Measurements from ENCODE around the gene EEF2K. TPM values are rescaled to one million over a fixed set of nuclear protein-coding genes. Genes with fewer than 3 reads are reported as not detected.

The EEF2K gene
- total RNA-seq, 4 donors from 2014 or later, result 14.7 to 59.9 (median 26.4) TPM

DNA sequence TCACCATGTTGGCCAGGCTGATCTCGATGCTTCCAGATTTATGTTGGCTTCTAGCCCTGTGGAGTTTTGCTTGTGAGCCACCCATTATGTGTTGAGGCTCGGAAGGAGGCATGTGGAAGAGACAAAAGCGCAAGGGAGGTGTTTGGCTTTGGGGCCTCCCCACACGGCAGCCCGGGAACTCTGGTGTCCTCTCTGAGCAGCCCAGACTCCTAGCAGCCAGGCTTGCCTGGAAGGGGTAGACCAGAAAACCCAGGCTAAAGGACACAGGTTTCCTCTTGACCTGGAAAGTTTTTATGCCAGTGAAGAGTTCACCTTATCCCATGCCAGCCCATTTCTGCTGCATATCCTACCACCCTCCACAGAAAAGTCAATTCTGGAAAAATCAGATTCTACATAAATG is 22.7 kb upstream of the EEF2K start:
- no peak for ATAC-seq (ENCODE audit: low FRiP score)
- no peak for DNase-seq (ENCODE audit: low spot score)
- TF ChIP-seq, protein P1, sequence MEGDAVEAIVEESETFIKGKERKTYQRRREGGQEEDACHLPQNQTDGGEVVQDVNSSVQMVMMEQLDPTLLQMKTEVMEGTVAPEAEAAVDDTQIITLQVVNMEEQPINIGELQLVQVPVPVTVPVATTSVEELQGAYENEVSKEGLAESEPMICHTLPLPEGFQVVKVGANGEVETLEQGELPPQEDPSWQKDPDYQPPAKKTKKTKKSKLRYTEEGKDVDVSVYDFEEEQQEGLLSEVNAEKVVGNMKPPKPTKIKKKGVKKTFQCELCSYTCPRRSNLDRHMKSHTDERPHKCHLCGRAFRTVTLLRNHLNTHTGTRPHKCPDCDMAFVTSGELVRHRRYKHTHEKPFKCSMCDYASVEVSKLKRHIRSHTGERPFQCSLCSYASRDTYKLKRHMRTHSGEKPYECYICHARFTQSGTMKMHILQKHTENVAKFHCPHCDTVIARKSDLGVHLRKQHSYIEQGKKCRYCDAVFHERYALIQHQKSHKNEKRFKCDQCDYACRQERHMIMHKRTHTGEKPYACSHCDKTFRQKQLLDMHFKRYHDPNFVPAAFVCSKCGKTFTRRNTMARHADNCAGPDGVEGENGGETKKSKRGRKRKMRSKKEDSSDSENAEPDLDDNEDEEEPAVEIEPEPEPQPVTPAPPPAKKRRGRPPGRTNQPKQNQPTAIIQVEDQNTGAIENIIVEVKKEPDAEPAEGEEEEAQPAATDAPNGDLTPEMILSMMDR (IDR thresholded peaks at IDR 0.05), result no peak

DNA sequence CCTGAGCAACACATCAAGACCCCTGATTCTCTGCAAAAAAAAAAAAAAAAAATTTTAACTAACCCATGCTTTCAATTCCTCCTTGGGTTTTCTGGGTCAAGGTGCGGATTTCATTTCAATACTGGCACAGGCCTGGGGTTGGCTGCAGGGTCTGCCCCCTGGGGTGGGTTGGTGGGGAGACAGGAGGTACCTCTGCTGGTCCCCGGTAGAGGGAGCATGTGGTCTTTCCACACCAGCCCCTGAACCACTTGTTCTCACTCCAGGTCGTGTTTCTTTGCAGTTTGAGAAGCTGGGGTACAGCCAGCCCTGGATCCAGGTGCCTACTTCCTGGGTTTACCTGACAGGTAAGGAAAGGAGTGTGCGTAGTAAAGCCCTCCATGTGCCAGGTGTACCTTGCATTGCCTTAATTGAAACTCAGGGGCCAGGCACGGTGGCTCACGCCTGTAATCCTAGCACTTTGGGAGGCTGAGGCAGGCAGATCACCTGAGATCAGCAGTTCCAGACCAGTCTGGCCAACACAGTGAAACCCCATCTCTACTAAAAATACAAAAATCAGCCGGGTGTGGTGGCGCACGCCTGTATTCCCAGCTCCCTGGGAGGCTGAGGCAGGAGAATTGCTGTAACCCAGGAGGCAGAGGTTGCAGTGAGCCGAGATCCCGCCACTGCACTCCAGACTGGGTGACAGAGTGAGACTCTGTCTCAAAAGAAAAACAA is 22.0 kb upstream of the EEF2K start:
- ATAC-seq (ENCODE audit: low FRiP score) (no peak), DNase-seq (ENCODE audit: low spot score) (no peak)
- TF ChIP-seq, protein P1 (IDR thresholded peaks at IDR 0.05), result no peak

DNA sequence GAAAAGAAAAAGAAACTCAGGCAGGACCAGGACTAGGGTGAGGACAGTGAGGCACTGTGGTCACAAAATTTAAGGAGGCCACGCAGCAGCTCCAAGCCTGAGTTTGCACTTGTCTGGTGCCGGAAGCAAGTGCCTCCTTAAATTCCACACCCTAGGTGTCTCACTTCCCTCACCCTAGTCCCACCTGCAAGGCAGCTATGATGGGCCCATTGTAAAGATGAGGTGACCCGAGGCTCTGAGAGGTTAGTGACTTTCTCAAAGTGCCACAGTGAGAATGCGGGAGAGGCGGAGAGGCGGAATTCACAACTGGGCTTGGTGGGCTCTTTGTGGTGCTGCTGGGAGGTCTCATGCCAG is 21.5 kb upstream of the EEF2K start:
- DNase-seq (ENCODE audit: low spot score) (no peak), ATAC-seq (ENCODE audit: low FRiP score) (no peak)
- TF ChIP-seq, protein P1 (IDR thresholded peaks at IDR 0.05), result no peak

DNA sequence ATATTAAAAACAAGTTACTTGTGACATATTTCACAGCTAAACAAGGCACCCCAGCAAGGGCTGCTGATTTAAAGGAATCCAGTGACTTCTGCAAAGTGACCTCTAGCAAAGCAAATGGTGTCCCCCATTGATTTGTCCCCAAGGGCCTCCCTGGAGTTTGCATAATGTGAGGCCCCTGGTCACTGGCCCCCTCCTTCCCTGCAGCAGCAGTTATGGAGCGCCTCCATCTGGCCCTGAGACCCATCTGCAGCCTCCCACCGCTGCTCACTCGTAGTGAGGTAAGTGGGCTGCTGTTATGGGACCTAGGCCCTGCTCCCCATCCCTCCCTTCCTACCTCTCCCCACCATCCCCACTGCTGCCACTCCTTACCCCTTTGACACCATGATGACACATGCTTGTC is 19.6 kb upstream of the EEF2K start:
- ATAC-seq (ENCODE audit: low FRiP score) (no peak), DNase-seq (ENCODE audit: low spot score) (no peak)
- TF ChIP-seq, protein P1 (IDR thresholded peaks at IDR 0.05), result no peak

DNA sequence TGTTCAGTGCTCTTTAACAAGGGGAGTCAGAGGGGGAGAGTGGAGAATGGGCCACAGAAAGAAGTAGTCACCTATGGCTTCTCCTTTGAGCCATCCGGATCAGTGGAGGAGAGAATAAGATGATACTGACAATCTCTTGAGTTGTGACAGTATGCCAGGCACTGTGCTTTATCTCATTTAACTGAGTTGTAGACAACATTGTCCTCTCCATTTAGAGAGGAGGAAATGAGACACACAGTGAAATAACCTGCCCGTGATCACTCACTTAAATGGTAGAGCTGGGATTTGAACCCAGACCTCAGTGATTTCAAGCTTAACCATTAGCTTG is 17.8 kb upstream of the EEF2K start:
- DNase-seq (ENCODE audit: low spot score), result no peak
- ATAC-seq (ENCODE audit: low FRiP score), result no peak
- TF ChIP-seq, protein P1 (IDR thresholded peaks at IDR 0.05), result no peak

DNA sequence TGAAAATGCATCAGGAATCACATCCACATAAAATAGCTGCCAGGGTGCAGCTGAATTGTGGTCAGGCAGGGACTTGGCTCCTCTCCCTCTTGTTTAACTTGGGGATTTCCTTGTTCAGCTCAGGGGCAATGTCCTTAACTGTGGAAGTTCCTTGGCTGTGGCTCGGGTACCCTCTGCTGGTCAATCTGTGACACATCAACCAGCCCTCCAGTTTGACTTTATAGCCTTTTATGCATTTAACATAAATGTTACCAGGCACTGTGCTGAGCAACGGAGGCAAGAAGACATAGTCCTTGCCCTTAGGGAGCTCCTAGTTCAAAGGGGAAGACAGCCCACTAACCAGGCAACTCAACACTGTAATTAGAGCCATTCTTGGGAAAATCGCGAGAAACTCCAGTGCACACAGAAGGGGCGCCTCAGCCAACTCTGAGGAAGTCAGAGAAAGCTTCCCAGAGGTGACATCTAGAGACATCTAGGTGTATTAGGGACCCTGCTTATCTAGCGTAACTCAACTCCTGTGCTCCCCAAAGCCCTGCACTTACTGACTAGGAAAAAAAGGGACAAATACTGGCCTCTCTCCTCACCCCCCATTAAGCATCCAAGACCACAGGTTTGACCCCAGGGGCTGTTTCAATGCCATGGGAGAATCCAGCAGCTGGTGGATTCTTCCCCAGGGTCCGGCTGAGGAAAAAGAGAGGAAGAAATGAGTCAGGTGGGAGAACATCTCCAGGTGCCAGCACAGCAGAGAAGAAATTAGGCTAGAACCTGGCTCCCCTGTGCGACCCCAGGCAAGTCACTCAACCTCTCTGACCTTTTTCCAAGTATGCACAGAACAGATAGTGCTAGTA is 17.3 kb upstream of the EEF2K start:
- DNase-seq (ENCODE audit: low spot score), result no peak
- no peak for ATAC-seq (ENCODE audit: low FRiP score)
- TF ChIP-seq, protein P1 (IDR thresholded peaks at IDR 0.05), result peak in 1 of 3 donors; percentile 35
